H1 (cell line): ENCODE results near the gene CFAP20. TPM values are rescaled to one million over a fixed set of nuclear protein-coding genes. Genes with fewer than 3 reads are reported as not detected.

Experiments
- CTCF ChIA-PET: fragments of 300-600 bp; sonication (Branson Sonifier 250); formaldehyde crosslinking; loops from one replicate; lab custom pipeline; 2021; ENCODE audit not compliant: partially characterized antibody; lab: Charles Lee
- POLR2A ChIA-PET: fragments of 300-600 bp; sonication (Branson Sonifier 250); formaldehyde crosslinking; loops from one replicate; lab custom pipeline; 2021; ENCODE audit warnings: inconsistent platforms; ENCODE audit not compliant: partially characterized antibody; lab: Charles Lee
- DNase-seq, 2 experiments: peaks; one replicate each; pipeline versions ENCODE4 v3.0.0 to v3.0.0-alpha.2; 2010 to 2022; ENCODE audit warnings: low spot score in 2 of 2, low read depth in 1 of 2, mixed read lengths in 1 of 2
- FAIRE-seq: peaks from 2 replicates; lab custom pipeline; 2011; peaks lifted over from hg19 to GRCh38; lab: Jason Lieb, UNC
- H2AFZ ChIP-seq: 2 replicates; pipeline ENCODE4 v1.8.1; 2012; ENCODE audit warnings: low read length, inconsistent platforms
- H2AK5ac ChIP-seq: 2 replicates; pipeline ENCODE4 v1.6.1; 2013; ENCODE audit warnings: low read depth, low read length
- H2BK120ac ChIP-seq: replicated peaks from 2 replicates; pipeline ENCODE3; 2013; ENCODE audit warnings: low read depth, low read length, inconsistent platforms
- H2BK12ac ChIP-seq: 2 replicates; pipeline ENCODE4 v1.6.1; 2013; ENCODE audit warnings: low read depth, low read length
- H2BK15ac ChIP-seq: 2 replicates; pipeline ENCODE4 v1.6.1; 2013; ENCODE audit warnings: low read length
- H2BK20ac ChIP-seq: 2 replicates; pipeline ENCODE4 v1.6.1; 2013; ENCODE audit warnings: low read length
- H2BK5ac ChIP-seq: 2 replicates; pipeline ENCODE4 v1.6.1; 2013; ENCODE audit warnings: low read depth, low read length
- H3K14ac ChIP-seq: 2 replicates; pipeline ENCODE4 v1.6.1; 2013; ENCODE audit warnings: inconsistent platforms; ENCODE audit not compliant: insufficient read length
- H3K18ac ChIP-seq: 2 replicates; pipeline ENCODE4 v1.6.1; 2013; ENCODE audit warnings: low read length; ENCODE audit errors: extremely low read depth
- H3K23ac ChIP-seq: 2 replicates; pipeline ENCODE4 v1.6.1; 2013; ENCODE audit warnings: inconsistent platforms; ENCODE audit not compliant: insufficient read length
- H3K23me2 ChIP-seq: 2 replicates; pipeline ENCODE4 v1.6.1; 2013; ENCODE audit warnings: low read depth, low read length
- H3K27ac ChIP-seq: 2 replicates; pipeline ENCODE4 v1.6.1; 2011; ENCODE audit warnings: low read depth, low read length, inconsistent platforms
- H3K27me3 ChIP-seq, 4 experiments: replicated peaks in 1 of 4; 1 replicate in 1 of 4; 2 replicates in 3 of 4; pipeline versions ENCODE4 v1.6.1 to v1.8.1; 2011 to 2013; ENCODE audit warnings: low read length in 3 of 4, mild to moderate bottlenecking in 3 of 4, inconsistent platforms in 2 of 4, mixed read lengths in 2 of 4, moderate library complexity in 1 of 4; ENCODE audit not compliant: control insufficient read depth in 3 of 4, insufficient read depth in 3 of 4; ENCODE audit errors: extremely low read depth in 1 of 4
- H3K36me3 ChIP-seq, 4 experiments: 2 replicates each; pipeline versions ENCODE4 v1.6.1 to v1.8.1; 2011 to 2013; ENCODE audit warnings: mild to moderate bottlenecking in 4 of 4, low read length in 3 of 4, moderate library complexity in 2 of 4, control low read depth in 1 of 4, inconsistent platforms in 1 of 4; ENCODE audit not compliant: insufficient read depth in 4 of 4, control insufficient read depth in 2 of 4
- H3K4ac ChIP-seq: replicated peaks from 2 replicates; pipeline ENCODE3; 2013; ENCODE audit warnings: low read length, low read depth, mixed read lengths, inconsistent platforms; ENCODE audit not compliant: insufficient read length
- H3K4me1 ChIP-seq, 4 experiments: replicated peaks in 1 of 4; 1 replicate in 1 of 4; 2 replicates in 3 of 4; pipeline versions ENCODE4 v1.6.1 to v1.8.1; 2011 to 2013; ENCODE audit warnings: low read length in 3 of 4, inconsistent platforms in 2 of 4, mixed read lengths in 1 of 4; ENCODE audit not compliant: insufficient read depth in 4 of 4, control insufficient read depth in 3 of 4
- H3K4me2 ChIP-seq, 2 experiments: 2 replicates each; pipeline versions ENCODE4 v1.6.1 to v1.8.1; 2011 to 2013; ENCODE audit warnings: low read depth in 2 of 2, low read length in 2 of 2, control low read depth in 1 of 2, inconsistent platforms in 1 of 2, mild to moderate bottlenecking in 1 of 2; ENCODE audit not compliant: insufficient read depth in 1 of 2
- H3K4me3 ChIP-seq, 4 experiments: fragments of 200-600, 300-600 bp in 1 of 4; sonication (generic), shearing (Covaris generic), sonication (Bioruptor Twin) in 1 of 4; 2 replicates each; pipeline versions ENCODE4 v1.5.1 to v1.8.1; 2011 to 2016; ENCODE audit warnings: low read length in 4 of 4, low read depth in 3 of 4, control low read depth in 2 of 4, inconsistent platforms in 2 of 4, mild to moderate bottlenecking in 2 of 4, mixed read lengths in 1 of 4, moderate library complexity in 1 of 4; ENCODE audit not compliant: insufficient read depth in 2 of 4; ENCODE audit errors: extremely low read depth in 1 of 4
- H3K56ac ChIP-seq: replicated peaks from 2 replicates; pipeline ENCODE3; 2013; ENCODE audit warnings: low read depth, mild to moderate bottlenecking, mixed read lengths, low read length, inconsistent platforms; ENCODE audit not compliant: insufficient read length
- H3K79me1 ChIP-seq: 2 replicates; pipeline ENCODE4 v1.6.1; 2013; ENCODE audit warnings: low read depth, low read length, control low read depth
- H3K79me2 ChIP-seq, 2 experiments: 2 replicates each; pipeline versions ENCODE4 v1.6.1 to v1.8.1; 2012 to 2013; ENCODE audit warnings: low read length in 2 of 2, mild to moderate bottlenecking in 2 of 2, inconsistent platforms in 1 of 2; ENCODE audit not compliant: insufficient read depth in 2 of 2, control insufficient read depth in 1 of 2
- H3K9ac ChIP-seq, 4 experiments: replicated peaks in 1 of 4; 1 replicate in 1 of 4; 2 replicates in 3 of 4; pipeline versions ENCODE4 v1.6.1 to v1.8.1; 2011 to 2013; ENCODE audit warnings: low read depth in 3 of 4, low read length in 3 of 4, control low read depth in 2 of 4, mild to moderate bottlenecking in 2 of 4, moderate library complexity in 2 of 4, inconsistent platforms in 1 of 4; ENCODE audit errors: extremely low read depth in 1 of 4
- H3K9me3 ChIP-seq, 2 experiments: 2 replicates each; pipeline versions ENCODE4 v1.6.1 to v1.8.1; 2012 to 2013; ENCODE audit warnings: mild to moderate bottlenecking in 2 of 2, moderate library complexity in 2 of 2, control low read depth in 1 of 2, inconsistent platforms in 1 of 2, low read depth in 1 of 2, low read length in 1 of 2, mixed read lengths in 1 of 2; ENCODE audit not compliant: insufficient read depth in 2 of 2
- H4K20me1 ChIP-seq, 2 experiments: replicated peaks in 1 of 2; 2 replicates each; pipeline versions ENCODE3 to v1.8.1; 2011 to 2013; ENCODE audit warnings: inconsistent platforms in 2 of 2, low read length in 2 of 2, mild to moderate bottlenecking in 1 of 2; ENCODE audit not compliant: insufficient read depth in 2 of 2, control insufficient read depth in 1 of 2
- H4K5ac ChIP-seq: 2 replicates; pipeline ENCODE4 v1.6.1; 2013; ENCODE audit warnings: low read length, low read depth, mixed read lengths, inconsistent platforms; ENCODE audit not compliant: insufficient read length
- H4K8ac ChIP-seq: 2 replicates; pipeline ENCODE4 v1.8.0; 2013; ENCODE audit warnings: mild to moderate bottlenecking, moderate library complexity, low read length, inconsistent platforms; ENCODE audit not compliant: insufficient read depth; ENCODE audit errors: extremely low read depth
- H4K91ac ChIP-seq: replicated peaks from 2 replicates; pipeline ENCODE3; 2013; ENCODE audit warnings: low read length, mixed read lengths, inconsistent platforms; ENCODE audit not compliant: insufficient read length
- GTF2F1 ChIP-seq: IDR thresholded peaks from 2 replicates; pipeline ENCODE4 v1.6.1; 2012; ENCODE audit warnings: low read depth, low read length, improper control_type of control experiment, borderline replicate concordance
- SIRT6 ChIP-seq: IDR thresholded peaks from one replicate; pipeline ENCODE4 v1.7.1; 2012; ENCODE audit warnings: low read length, inconsistent platforms
- whole genome bisulfite sequencing, 2 experiments: shearing (Covaris generic) in 1 of 2; methylation state at CpG; one replicate each; pipeline versions ENCODE4 v1.1.6 to v1.1.7; 2013 to 2015; ENCODE audit warnings: low lambda C conversion rate in 2 of 2, mixed read lengths in 2 of 2, inconsistent platforms in 1 of 2, low coverage in 1 of 2, missing lambda C conversion rate in 1 of 2; ENCODE audit not compliant: insufficient replicate concordance in 2 of 2, insufficient coverage in 1 of 2, insufficient read length in 1 of 2; ENCODE audit errors: extremely low coverage in 1 of 2, missing lambda C conversion rate in 1 of 2; 5-methylcytosine and 5-hydroxymethylcytosine counted together
- polyA plus RNA-seq, 7 experiments: library from polyadenylated mRNA; depleted of rRNA in 3 of 7; stranded (reverse) in 5 of 7; unstranded in 2 of 7; fragments of >200 nt in 5 of 7; fragments of 200-250 nt in 2 of 7; gene quantifications; 1 replicate in 5 of 7; 2 replicates in 1 of 7; 4 replicates in 1 of 7; pipeline versions ENCODE4 v1.2.1 to v1.2.3, GENCODE V29; 2011 to 2013; ENCODE audit warnings: missing spikeins in 2 of 7, mixed read lengths in 2 of 7
- total RNA-seq: library from RNA; stranded (reverse); fragmentation: NEBNext Ultra II Directional; extraction: Animal tissue kit (Norgen Biotek cat#: 25700); gene quantifications from 2 replicates; pipeline ENCODE4 v1.2.1, GENCODE V29; 2021

CFAP20 gene
- total and polyA plus RNA-seq, 2 of the 8 experiments (the other 6 are each of a cell fraction or from before 2014, with no cell fraction given), result 45.6 to 65.4 TPM

DNA sequence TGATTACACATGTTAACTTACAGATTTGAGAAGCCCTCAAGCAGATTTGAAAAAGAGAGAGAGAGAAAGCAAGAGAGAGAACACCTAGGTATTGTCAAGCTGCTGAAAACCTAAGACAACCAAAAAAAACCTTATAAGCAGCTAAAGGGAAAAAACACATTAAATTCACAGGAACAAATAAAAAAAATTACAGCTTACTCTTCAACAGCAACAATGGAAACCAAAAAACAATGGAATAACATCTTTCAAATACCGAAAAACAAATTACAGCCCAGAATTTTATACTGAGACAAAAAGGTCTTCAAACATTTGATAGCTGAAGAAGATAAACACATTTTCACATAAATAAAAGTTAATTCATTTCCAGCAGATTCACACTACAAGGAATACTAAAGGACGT is 8.4 kb upstream of the CFAP20 start:
- WGBS, 2 experiments, result 93% methylated on average over 2 of the region's 2 CpGs; no CpG with 5 or more reads in 1 of the 2 experiments
- no peak overlapping the region for H2BK120ac ChIP-seq
- H3K27ac ChIP-seq, result no peak overlapping the region
- H2BK15ac ChIP-seq, result no peak overlapping the region
- H3K4me1 ChIP-seq, result no peaks in the 10 kb centered on the region
- no peak overlapping the region for H2AFZ ChIP-seq
- H3K9ac ChIP-seq, result no peak overlapping the region
- H4K20me1 ChIP-seq, result no peaks in the 10 kb centered on the region
- H3K4me2 ChIP-seq, result no peak overlapping the region
- H3K36me3 ChIP-seq, result no peaks in the 10 kb centered on the region
- no peak overlapping the region for H4K5ac ChIP-seq
- no peak overlapping the region for H3K18ac ChIP-seq
- H3K56ac ChIP-seq, result no peak overlapping the region
- no peak overlapping the region for H4K8ac ChIP-seq
- TF ChIP-seq GTF2F1 (no peak), SIRT6 (no peak)
- TF ChIP-seq, all 59 proteins: peak for 0
- H3K23me2 ChIP-seq, result no peaks in the 10 kb centered on the region
- H3K27me3 ChIP-seq, result no peaks in the 10 kb centered on the region
- ChIA-PET CTCF (interaction anchor here (1.3 to 1.6 kb wide), 3 partner anchors 12 to 105 kb away, joined by 4 to 6 read pairs (median 4); no protein-coding TSS in a partner anchor), POLR2A (interaction anchor here (0.9 to 1.4 kb wide), 2 partner anchors 9 kb away, joined by 3 read pairs; partner anchors contain the start of gene CFAP20)
- no peak overlapping the region for H3K23ac ChIP-seq
- H2BK5ac ChIP-seq, result no peak overlapping the region
- no peak overlapping the region for H3K14ac ChIP-seq
- H3K79me2 ChIP-seq, result no peaks in the 10 kb centered on the region
- H3K4ac ChIP-seq, result no peak overlapping the region
- no peak overlapping the region for H3K4me3 ChIP-seq
- DNase-seq (no peak), FAIRE-seq (no peak)
- H3K79me1 ChIP-seq, result no peaks in the 10 kb centered on the region
- H2BK20ac ChIP-seq, result no peak overlapping the region
- H2AK5ac ChIP-seq, result no peak overlapping the region
- H2BK12ac ChIP-seq, result no peak overlapping the region
- no peak overlapping the region for H4K91ac ChIP-seq
- peaks cover 11 to 12% of the 10 kb centered on the region in 2 experiments; a peak in 2 of 4 replicates for H3K9me3 ChIP-seq
